ENCODE results near the gene OR8K3. TPM values are rescaled to one million over a fixed set of nuclear protein-coding genes. Genes with fewer than 3 reads are reported as not detected.

OR8K3 gene
- total RNA-seq, 1 donor = not detected

DNA sequence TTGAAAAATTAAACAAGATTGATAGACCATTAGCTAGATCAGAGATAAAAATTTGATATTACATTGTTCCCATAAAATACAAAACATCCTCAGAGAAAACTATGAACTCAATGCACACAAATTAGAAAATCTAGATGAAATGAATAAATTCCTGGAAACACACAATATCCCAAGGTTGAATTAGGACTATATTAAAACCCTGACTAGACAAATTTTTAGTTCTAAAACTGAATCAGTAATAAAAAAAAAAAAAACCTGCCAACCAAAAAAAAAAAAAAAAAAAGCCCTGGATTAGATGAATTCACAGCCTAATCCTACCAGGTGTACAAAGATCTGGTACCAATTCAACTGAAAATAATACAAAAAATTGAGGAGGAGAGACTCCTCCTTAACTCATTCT is 25.3 kb downstream of the OR8K3 start:
- no peaks in the 10 kb centered on the region for H3K4me1 ChIP-seq (ENCODE audit: insufficient read depth, low read length)
- H4K20me1 ChIP-seq (ENCODE audit: insufficient read depth, low read length) = no peaks in the 10 kb centered on the region
- H3K27ac ChIP-seq (ENCODE audit: low read depth, low read length) = no peak overlapping the region
- no peaks in the 10 kb centered on the region for H3K79me2 ChIP-seq (ENCODE audit: insufficient read depth, low read length)
- H2AFZ ChIP-seq (ENCODE audit: low read length) = no peak overlapping the region
- peaks cover 7% of the 10 kb centered on the region for H3K9me3 ChIP-seq (ENCODE audit: low read depth, low read length)
- no peak overlapping the region for H3K4me3 ChIP-seq (ENCODE audit: insufficient read depth, low read length)
- no peaks in the 10 kb centered on the region for H3K27me3 ChIP-seq (ENCODE audit: insufficient read depth, low read length)
- TF ChIP-seq, protein P1, sequence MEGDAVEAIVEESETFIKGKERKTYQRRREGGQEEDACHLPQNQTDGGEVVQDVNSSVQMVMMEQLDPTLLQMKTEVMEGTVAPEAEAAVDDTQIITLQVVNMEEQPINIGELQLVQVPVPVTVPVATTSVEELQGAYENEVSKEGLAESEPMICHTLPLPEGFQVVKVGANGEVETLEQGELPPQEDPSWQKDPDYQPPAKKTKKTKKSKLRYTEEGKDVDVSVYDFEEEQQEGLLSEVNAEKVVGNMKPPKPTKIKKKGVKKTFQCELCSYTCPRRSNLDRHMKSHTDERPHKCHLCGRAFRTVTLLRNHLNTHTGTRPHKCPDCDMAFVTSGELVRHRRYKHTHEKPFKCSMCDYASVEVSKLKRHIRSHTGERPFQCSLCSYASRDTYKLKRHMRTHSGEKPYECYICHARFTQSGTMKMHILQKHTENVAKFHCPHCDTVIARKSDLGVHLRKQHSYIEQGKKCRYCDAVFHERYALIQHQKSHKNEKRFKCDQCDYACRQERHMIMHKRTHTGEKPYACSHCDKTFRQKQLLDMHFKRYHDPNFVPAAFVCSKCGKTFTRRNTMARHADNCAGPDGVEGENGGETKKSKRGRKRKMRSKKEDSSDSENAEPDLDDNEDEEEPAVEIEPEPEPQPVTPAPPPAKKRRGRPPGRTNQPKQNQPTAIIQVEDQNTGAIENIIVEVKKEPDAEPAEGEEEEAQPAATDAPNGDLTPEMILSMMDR (IDR thresholded peaks at IDR 0.05; ENCODE audit: extremely low read depth, low read depth, low read length) = no peak
- H3K4me2 ChIP-seq (ENCODE audit: insufficient read depth, low read length) = no peak overlapping the region
- H3K36me3 ChIP-seq (ENCODE audit: insufficient read depth, low read length) = no peaks in the 10 kb centered on the region
- no peak for DNase-seq (ENCODE audit: insufficient read length, low spot score, missing footprints)

DNA sequence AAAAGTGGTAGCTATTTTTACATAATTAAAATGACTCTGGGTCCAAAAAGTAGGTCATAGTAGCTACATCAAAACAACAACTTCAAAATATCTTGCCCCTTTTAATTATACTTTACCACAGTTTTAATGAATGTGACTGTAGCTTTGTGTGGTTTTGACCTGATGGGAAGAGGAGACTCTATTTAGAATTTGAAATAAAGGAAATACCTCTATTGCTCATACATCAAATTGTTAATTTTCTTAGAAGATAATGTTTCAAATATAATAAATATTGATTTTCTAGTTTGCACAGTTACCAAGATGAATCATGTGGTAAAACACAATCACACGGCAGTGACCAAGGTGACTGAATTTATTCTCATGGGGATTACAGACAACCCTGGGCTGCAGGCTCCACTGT is 30.8 kb downstream of the OR8K3 start, which contains the start of gene OR8K1:
OR8K1 (plus strand) TSS at position 301 of the 400 bp plus-strand sequence; CDS start at position 301, 0 bp downstream.
- no peak within 1 kb of the TSS for H3K4me2 ChIP-seq (ENCODE audit: insufficient read depth, low read length)
- DNase-seq (ENCODE audit: insufficient read length, low spot score, missing footprints) = no peak
- H3K36me3 ChIP-seq (ENCODE audit: insufficient read depth, low read length) = no peaks in the 10 kb centered on the region
- no peak within 1 kb of the TSS for H3K27ac ChIP-seq (ENCODE audit: low read depth, low read length)
- no peaks in the 10 kb centered on the region for H3K9me3 ChIP-seq (ENCODE audit: low read depth, low read length)
- H4K20me1 ChIP-seq (ENCODE audit: insufficient read depth, low read length) = no peaks in the 10 kb centered on the region
- TF ChIP-seq, protein P1 (IDR thresholded peaks at IDR 0.05; ENCODE audit: extremely low read depth, low read depth, low read length) = no peak
- H3K79me2 ChIP-seq (ENCODE audit: insufficient read depth, low read length) = no peaks in the 10 kb centered on the region
- no peaks in the 10 kb centered on the region for H3K4me1 ChIP-seq (ENCODE audit: insufficient read depth, low read length)
- no peaks in the 10 kb centered on the region for H3K27me3 ChIP-seq (ENCODE audit: insufficient read depth, low read length)
- H2AFZ ChIP-seq (ENCODE audit: low read length) = no peak within 1 kb of the TSS
- H3K4me3 ChIP-seq (ENCODE audit: insufficient read depth, low read length) = no peak within 1 kb of the TSS

DNA sequence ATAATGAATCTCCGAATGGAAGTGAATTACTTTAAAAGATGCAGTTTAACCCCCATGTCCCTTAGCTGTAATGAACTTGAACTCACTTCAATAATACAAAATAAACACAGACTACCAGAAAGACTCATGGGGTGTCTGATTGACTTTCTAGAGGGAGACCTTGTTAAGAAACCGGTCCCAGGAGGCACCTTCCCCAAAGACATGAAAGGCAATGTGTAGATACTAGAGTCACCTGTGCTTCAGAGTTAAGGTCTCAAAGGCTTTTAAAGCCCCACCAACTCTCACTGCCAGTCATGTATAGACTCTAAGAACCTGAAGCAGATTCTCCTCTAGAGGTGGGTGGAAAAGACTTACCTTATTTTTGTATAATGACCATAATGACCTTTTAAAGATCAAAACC is 39.0 kb downstream of the OR8K3 start, which contains the start of gene OR8J1:
OR8J1 (plus strand) TSS at position 301 of the 400 bp plus-strand sequence. CDS start 5,956 bp downstream, outside the sequence.
- TF ChIP-seq, protein P1 (IDR thresholded peaks at IDR 0.05; ENCODE audit: extremely low read depth, low read depth, low read length) = no peak
- Histone ChIP-seq H3K4me3 (ENCODE audit: insufficient read depth, low read length) (no peak within 1 kb of the TSS), H3K4me2 (ENCODE audit: insufficient read depth, low read length) (no peak within 1 kb of the TSS), H3K4me1 (ENCODE audit: insufficient read depth, low read length) (no peaks in the 10 kb centered on the region), H4K20me1 (ENCODE audit: insufficient read depth, low read length) (no peaks in the 10 kb centered on the region), H3K9me3 (ENCODE audit: low read depth, low read length) (no peaks in the 10 kb centered on the region), H3K36me3 (ENCODE audit: insufficient read depth, low read length) (no peaks in the 10 kb centered on the region), H3K79me2 (ENCODE audit: insufficient read depth, low read length) (no peaks in the 10 kb centered on the region), H3K27ac (ENCODE audit: low read depth, low read length) (no peak within 1 kb of the TSS), H3K27me3 (ENCODE audit: insufficient read depth, low read length) (no peaks in the 10 kb centered on the region), H2AFZ (ENCODE audit: low read length) (no peak within 1 kb of the TSS)
- no peak for DNase-seq (ENCODE audit: insufficient read length, low spot score, missing footprints)

Other genes with a start within 250 kb of the OR8K3 start
- gene OR8I2, start 221.8 kb upstream of the OR8K3 start, total RNA-seq = not detected in 2 replicates
- not detected in 2 replicates for gene OR8H2, start 211.5 kb upstream of the OR8K3 start, total RNA-seq
- gene OR8H3, start 192.8 kb upstream of the OR8K3 start, total RNA-seq = not detected in 2 replicates
- not detected in 2 replicates for gene OR8J3, start 174.9 kb upstream of the OR8K3 start, total RNA-seq
- gene OR8K5, start 154.8 kb upstream of the OR8K3 start, total RNA-seq = not detected in 2 replicates
- not detected in 2 replicates for gene OR5J2, start 138.5 kb upstream of the OR8K3 start, total RNA-seq
- not detected in 2 replicates for gene OR5T2, start 80.9 kb upstream of the OR8K3 start, total RNA-seq
- not detected in 2 replicates for gene OR5T3, start 62.9 kb upstream of the OR8K3 start, total RNA-seq
- not detected in 2 replicates for gene OR5T1, start 41.0 kb upstream of the OR8K3 start, total RNA-seq
- not detected in 2 replicates for gene OR8H1, start 22.9 kb upstream of the OR8K3 start, total RNA-seq
- gene OR8K1, start 30.9 kb downstream of the OR8K3 start, total RNA-seq = not detected in 2 replicates
- not detected in 2 replicates for gene OR8J1, start 39.1 kb downstream of the OR8K3 start, total RNA-seq
- gene OR8U1, start 60.5 kb downstream of the OR8K3 start, total RNA-seq = not detected in 2 replicates
- not detected in 2 replicates for gene OR5AL1, start 97.6 kb downstream of the OR8K3 start, total RNA-seq
- not detected in 2 replicates for gene OR5M3, start 158.2 kb downstream of the OR8K3 start, total RNA-seq
- not detected in 2 replicates for gene OR5M8, start 176.2 kb downstream of the OR8K3 start, total RNA-seq
- not detected in 2 replicates for gene OR5M11, start 228.1 kb downstream of the OR8K3 start, total RNA-seq

All from osteoblast (primary cell).